Activated T-helper 1 cell treated with anti-CD3 and anti-CD28 coated beads, Interleukin-2, amount 50 U/mL, for 16 hours (primary cell): ENCODE measurements around the gene GALNT8.
"Not testable (repeated sequence)": the region's sequence is repeated elsewhere in the genome, so short reads cannot be mapped to it uniquely, and the experiment has no call there.

ENCODE experiments used
- DNase-seq, 2 donors: peaks; one replicate each; pipeline ENCODE4 v3.0.0-alpha.2; 2020; ENCODE audit warnings: low read depth in 1 of 2, low spot score in 1 of 2

Gene GALNT8

GRCh38 chr12:4719821-4720636 is at the start of gene GALNT8:
GALNT8 (plus strand) TSS chr12:4720400; CDS start chr12:4720678, 278 bp downstream.
- no peak for DNase-seq

- DNase-seq = no peak
Observed at GRCh38 chr12:4679711-4680110, 40.5 kb upstream of the GALNT8 start.

GRCh38 chr12:4681732-4682131 is 38.5 kb upstream of the GALNT8 start:
- DNase-seq = no peak

GRCh38 chr12:4685317-4685716 is 34.9 kb upstream of the GALNT8 start:
- DNase-seq = no peak

- DNase-seq = no peak
Observed at GRCh38 chr12:4690760-4691159, 29.4 kb upstream of the GALNT8 start.

GRCh38 chr12:4700621-4701026 is 19.6 kb upstream of the GALNT8 start:
- DNase-seq = no peak

GRCh38 chr12:4701395-4702190 is 18.6 kb upstream of the GALNT8 start:
- no peak for DNase-seq

GRCh38 chr12:4703676-4704075 is 16.5 kb upstream of the GALNT8 start:
- no peak for DNase-seq

- no peak for DNase-seq
Observed at GRCh38 chr12:4705824-4706223, 14.4 kb upstream of the GALNT8 start.

- DNase-seq = no peak
Observed at GRCh38 chr12:4707306-4707705, 12.9 kb upstream of the GALNT8 start.

GRCh38 chr12:4710113-4710512 is 10.1 kb upstream of the GALNT8 start:
- no peak for DNase-seq

- DNase-seq = no peak
Observed at GRCh38 chr12:4714879-4715278, 5.3 kb upstream of the GALNT8 start.

GRCh38 chr12:4717806-4718205 is 2.4 kb upstream of the GALNT8 start:
- no peak for DNase-seq

- no peak for DNase-seq
Observed at GRCh38 chr12:4720637-4720995, 416 bp downstream of the GALNT8 start.

GRCh38 chr12:4721587-4721986 is 1.4 kb downstream of the GALNT8 start:
- DNase-seq = not testable (repeated sequence)

GRCh38 chr12:4723226-4723625 is 3.0 kb downstream of the GALNT8 start:
- no peak for DNase-seq

GRCh38 chr12:4725057-4725456 is 4.9 kb downstream of the GALNT8 start:
- DNase-seq = no peak

- DNase-seq = no peak
Observed at GRCh38 chr12:4734625-4735340, 14.6 kb downstream of the GALNT8 start.

GRCh38 chr12:4736091-4736490 is 15.9 kb downstream of the GALNT8 start:
- no peak for DNase-seq

- no peak for DNase-seq
Observed at GRCh38 chr12:4738541-4738940, 18.3 kb downstream of the GALNT8 start.

- DNase-seq = no peak
Observed at GRCh38 chr12:4742416-4742970, 22.3 kb downstream of the GALNT8 start.
